ENCODE results near the gene DDX43. TPM values are rescaled to one million over a fixed set of nuclear protein-coding genes. Genes with fewer than 3 reads are reported as not detected.
"Not testable (repeated sequence)": the region's sequence is repeated elsewhere in the genome, so short reads cannot be mapped to it uniquely, and the experiment has no call there.

DDX43 gene
- polyA plus RNA-seq, 3 donors: 0.37 to 1.3 (median 0.62) TPM

GRCh38 chr6:73382462-73383113, 12.0 kb upstream of the DDX43 start:
- DNase-seq (ENCODE audit: extremely low read depth in 1 of 11, low read depth in 9 of 11, low spot score in 4 of 11): no peak

DNA sequence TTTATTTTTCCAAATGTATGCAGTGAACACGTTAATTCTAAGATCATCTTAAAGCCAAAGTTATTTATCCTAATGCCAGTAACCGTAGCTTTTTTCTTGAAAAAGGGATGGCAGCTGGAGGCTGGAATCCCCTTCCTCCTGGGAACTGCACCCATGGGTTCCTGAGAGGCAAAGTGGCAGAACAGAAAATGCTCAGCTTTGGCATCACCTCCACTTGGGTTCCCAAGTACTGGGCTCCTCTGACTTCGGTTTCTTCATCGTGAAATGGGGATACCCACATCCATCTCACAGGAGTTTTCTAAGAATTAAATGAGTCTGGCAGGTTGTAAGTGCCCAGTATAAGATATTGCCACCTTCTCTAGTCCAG, 6.2 kb upstream of the DDX43 start:
- peak in 1 of 11 donors; percentile 5 for DNase-seq (ENCODE audit: extremely low read depth in 1 of 11, low read depth in 9 of 11, low spot score in 4 of 11)

DNA sequence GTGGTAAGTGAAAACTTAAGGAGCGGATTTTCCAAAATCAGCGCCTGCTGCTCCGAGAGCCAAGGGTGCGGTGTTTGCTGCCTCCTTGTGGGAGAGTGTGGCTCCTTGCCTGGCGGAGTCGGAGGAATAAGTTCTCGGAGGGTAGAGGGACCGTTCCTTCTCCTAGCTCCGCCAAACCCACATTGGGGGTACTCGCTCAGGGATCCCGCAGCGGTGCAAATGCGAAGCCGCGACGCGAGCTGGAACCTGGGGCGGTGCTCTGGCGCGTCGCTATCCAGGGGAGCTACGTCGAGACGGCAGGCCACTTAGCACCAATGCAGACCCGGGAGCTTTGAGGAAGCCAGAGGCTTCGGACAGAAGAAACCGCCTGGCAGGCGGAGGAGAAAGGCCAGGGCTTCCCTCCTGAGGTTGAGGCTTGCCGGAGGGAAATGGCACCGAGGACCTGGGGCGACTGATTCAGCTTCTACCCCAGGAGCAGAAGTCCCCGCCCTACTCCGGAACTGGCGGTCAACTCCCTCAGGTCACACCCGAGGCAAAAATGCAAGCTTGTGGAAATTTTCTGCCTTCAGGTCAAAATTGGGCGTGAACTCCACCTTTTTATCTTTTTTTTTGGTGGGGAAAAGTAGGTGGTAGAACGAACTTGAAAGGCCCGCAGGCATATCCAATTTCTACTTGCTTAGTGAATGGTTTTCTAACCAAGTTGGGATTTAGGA, 5.7 kb upstream of the DDX43 start:
- DNase-seq (ENCODE audit: extremely low read depth in 1 of 11, low read depth in 9 of 11, low spot score in 4 of 11): peak in 10 of 11 donors; percentile 13 to 43 (median 34)

GRCh38 chr6:73389854-73390253, 4.8 kb upstream of the DDX43 start:
- no peak for DNase-seq (ENCODE audit: extremely low read depth in 1 of 11, low read depth in 9 of 11, low spot score in 4 of 11)

DNA sequence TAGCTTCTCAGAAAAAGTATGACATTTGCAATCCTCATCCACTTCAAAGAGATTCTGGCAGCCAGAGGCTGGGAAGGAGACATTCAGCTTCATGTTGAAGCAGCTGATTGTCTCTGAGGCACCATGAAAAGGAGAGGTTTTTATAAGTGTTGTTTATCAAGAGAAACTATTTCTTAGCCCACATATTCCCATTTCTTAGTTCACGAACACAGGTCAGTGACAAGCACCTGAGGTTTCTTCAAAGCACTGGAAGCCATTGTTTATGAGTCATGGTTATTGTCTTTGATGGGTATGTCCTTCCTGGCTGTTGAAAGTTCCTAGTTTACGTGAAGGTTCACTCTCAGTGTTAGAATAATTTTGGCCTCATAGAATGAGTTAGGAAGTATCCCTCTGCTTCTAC, 3.0 kb upstream of the DDX43 start:
- no peak for DNase-seq (ENCODE audit: extremely low read depth in 1 of 11, low read depth in 9 of 11, low spot score in 4 of 11)

GRCh38 chr6:73392188-73392587, 2.4 kb upstream of the DDX43 start:
- DNase-seq (ENCODE audit: extremely low read depth in 1 of 11, low read depth in 9 of 11, low spot score in 4 of 11): not testable (repeated sequence)

GRCh38 chr6:73393278-73393677, 1.4 kb upstream of the DDX43 start:
- DNase-seq (ENCODE audit: extremely low read depth in 1 of 11, low read depth in 9 of 11, low spot score in 4 of 11): no peak

DNA sequence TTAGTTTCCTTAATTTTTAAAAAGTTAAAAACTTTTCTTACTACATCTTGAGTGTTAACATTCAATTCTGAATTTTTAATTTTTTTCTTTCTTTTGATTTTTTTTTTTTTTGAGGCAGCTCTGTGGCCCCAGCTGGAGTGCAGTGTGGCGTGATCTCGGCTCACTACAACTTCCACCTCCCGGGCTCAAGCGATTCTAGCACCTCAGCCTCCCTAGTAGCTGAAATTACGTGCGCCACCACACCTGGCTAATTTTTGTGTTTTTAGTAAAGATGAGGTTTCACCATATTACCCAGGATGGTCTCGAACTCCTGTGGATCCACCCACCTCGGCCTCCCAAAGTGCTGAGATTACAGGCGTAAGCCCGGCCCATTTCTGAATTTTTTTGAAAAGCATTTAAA, 1.2 kb downstream of the DDX43 start:
- DNase-seq (ENCODE audit: extremely low read depth in 1 of 11, low read depth in 9 of 11, low spot score in 4 of 11): no peak

DNA sequence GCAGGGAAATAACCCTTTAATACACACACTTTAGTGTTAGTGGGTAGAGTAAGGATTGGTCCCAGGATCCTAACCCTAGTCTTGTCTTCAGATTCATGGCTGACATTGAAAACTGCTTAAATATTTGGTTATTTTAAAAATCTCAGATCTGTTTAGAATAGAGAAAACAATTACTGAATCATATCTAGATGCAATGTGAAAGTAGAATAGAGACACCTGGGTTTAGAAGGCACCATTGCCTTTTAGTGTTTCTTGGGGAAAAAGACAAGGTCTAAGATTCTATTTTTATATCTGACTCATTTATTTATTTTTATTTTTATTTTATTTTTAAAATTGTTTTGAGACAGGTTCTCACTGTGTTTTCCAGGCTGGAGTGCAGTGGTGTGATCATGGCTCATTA, 6.0 kb downstream of the DDX43 start:
- DNase-seq (ENCODE audit: extremely low read depth in 1 of 11, low read depth in 9 of 11, low spot score in 4 of 11): no peak

GRCh38 chr6:73409395-73409794, 14.8 kb downstream of the DDX43 start:
- DNase-seq (ENCODE audit: extremely low read depth in 1 of 11, low read depth in 9 of 11, low spot score in 4 of 11): no peak

DNA sequence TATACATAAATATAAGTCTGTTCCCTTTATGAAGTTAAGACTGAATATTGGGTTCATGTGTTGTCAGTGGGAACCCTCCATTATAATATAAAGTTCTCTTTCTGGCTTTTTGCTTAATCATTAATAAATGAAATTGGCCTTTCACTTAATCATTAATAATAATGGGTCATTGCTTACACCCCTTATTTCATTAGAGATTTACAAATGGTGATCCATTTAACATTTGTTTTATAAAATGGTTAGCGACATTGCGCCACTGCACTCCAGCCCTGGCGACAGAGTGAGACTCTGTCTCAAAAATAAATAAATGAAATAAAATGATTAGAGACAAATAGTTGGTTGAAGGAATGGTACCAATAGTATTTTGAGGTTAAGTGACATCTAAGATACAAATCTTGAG, 18.5 kb downstream of the DDX43 start:
- no peak for DNase-seq (ENCODE audit: extremely low read depth in 1 of 11, low read depth in 9 of 11, low spot score in 4 of 11)

- no peak for DNase-seq (ENCODE audit: extremely low read depth in 1 of 11, low read depth in 9 of 11, low spot score in 4 of 11)
Measured at GRCh38 chr6:73418081-73418741, 23.6 kb downstream of the DDX43 start.

GRCh38 chr6:73421534-73421933, 26.9 kb downstream of the DDX43 start:
- no peak for DNase-seq (ENCODE audit: extremely low read depth in 1 of 11, low read depth in 9 of 11, low spot score in 4 of 11)

GRCh38 chr6:73435236-73435635, 40.6 kb downstream of the DDX43 start:
- no peak for DNase-seq (ENCODE audit: extremely low read depth in 1 of 11, low read depth in 9 of 11, low spot score in 4 of 11)

DNA sequence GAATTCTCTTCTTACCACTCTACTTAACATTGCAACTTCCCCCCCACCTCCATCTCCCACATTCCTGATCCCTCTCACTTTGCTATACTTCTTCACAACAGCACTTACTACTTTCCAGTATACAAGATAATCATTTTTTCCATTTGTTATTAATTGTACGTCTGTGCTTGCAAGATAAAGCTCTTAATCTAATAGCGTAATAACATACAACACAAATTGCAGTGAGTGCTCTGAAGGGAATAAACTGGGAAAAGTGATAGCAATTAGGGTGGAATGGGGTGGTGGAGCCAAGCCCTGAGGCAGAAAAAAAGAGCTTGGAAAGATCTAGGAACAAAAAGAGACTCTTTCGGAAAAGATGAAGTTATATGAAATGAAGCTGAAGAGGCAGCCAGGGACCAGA, 48.9 kb downstream of the DDX43 start:
- DNase-seq (ENCODE audit: extremely low read depth in 1 of 11, low read depth in 9 of 11, low spot score in 4 of 11): no peak

DNA sequence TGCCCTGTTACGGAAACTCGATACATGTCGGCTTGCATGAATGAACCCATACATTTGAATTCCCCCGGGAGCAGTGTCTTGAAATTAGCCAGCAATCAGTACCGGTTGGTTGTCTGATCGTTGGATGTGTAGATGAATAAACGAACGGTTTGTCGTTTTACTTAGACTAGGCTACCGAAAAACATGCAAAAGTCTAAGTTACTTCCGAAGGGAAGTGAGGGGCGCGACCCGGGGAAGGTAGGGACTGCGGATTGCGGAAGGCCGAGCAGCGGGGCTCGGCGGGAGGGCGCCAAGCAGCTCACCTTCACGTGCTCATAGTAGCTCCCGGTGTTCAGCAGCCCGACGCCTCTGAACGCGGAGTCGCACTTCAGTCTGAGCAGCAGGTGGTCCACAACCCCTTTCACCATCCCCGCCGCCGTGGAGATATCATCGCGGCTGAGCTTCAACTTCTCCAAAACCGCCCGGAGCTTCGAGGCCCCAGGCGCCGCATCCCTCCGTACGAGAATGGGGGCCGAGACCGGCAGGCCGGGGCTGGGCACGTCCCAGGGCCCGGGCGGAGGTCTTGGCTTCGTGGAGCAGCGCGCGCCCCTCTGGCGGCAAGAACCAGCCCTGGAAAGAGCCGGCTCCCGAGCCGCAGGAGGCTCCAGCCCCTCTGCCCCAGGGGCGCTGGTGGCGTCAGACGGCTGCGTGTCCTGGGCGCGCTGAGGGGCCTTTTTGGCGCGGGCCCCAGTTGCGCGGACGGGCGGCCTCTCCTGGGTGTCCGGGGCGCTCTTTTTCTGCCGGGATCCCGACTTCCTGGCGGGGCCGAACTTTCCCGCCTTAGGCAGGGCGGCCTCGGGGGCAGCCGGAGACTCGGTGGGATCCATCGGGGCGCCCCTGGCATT, 56.8 kb downstream of the DDX43 start:
- DNase-seq (ENCODE audit: extremely low read depth in 1 of 11, low read depth in 9 of 11, low spot score in 4 of 11): peak in 8 of 11 donors; percentile 12 to 40 (median 28)

GRCh38 chr6:73452107-73452461, 57.5 kb downstream of the DDX43 start, which contains the start of gene CGAS:
TSS of gene CGAS (minus strand) at chr6:73452297. CDS start at chr6:73452181, 116 bp downstream.
- DNase-seq (ENCODE audit: extremely low read depth in 1 of 11, low read depth in 9 of 11, low spot score in 4 of 11): peak in 8 of 11 donors; percentile 23 to 39 (median 27)

DNA sequence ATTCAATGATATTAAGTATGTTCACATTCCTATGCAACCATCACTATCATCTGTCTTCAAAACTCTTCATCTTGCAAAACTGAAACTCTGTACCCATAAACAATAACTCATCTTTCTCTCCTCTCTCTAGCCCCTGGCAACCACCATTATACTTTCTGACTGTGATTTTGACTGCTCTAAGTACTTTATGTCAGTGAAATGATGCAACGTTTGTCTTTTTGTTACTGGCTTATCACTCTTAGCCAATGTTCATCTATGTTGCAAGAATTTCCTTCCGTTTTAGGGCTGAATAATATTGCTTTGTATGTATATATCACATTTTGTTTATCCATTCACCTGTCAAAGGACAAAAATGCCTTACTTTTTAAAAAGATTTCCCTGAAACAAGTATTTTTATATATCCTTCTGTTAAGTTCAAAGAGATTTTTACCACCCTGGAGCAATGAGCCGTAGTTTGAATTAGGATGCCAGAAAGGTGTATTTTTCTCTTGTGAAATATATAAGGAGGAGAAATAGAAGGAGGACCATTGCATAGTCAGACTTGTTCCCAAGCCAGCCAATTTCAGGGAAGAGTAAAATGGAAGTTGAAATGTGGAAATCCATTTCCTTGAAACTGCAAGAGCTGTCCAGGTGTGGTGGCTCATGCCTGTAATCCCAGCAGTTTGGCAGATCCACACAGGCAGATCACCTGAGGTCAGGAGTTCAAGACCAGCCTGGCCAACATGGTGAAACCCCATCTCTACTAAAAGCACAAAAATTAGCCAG, 61.4 kb downstream of the DDX43 start:
- DNase-seq (ENCODE audit: extremely low read depth in 1 of 11, low read depth in 9 of 11, low spot score in 4 of 11): no peak

DNA sequence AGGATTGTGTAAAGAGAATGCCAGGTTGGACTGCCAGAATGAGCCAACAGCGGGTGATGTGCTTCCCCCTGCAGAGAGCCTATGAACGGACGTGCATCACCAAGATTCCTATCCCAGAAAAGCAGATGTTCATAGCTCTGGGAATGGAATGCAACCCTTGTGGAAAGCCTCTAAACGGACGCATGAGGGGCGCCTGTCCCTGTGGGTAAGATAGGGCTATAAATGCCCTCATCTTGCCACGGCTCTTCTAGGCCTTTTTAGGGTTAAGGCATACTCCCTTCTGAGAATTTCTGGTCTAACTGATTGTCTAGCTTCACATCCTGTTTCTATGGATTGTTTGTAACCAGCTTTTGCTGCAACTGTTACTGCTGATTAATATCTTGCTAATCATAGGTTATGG, 64.8 kb downstream of the DDX43 start:
- not testable (repeated sequence) for DNase-seq (ENCODE audit: extremely low read depth in 1 of 11, low read depth in 9 of 11, low spot score in 4 of 11)

Data from renal cortex interstitium (tissue), 11 donors.